ENCODE results near the gene JADE1. TPM values are rescaled to one million over a fixed set of nuclear protein-coding genes. Genes with fewer than 3 reads are reported as not detected.

JADE1 gene
- total RNA-seq, 1 donor from 2014 or later = 9.8 TPM

DNA sequence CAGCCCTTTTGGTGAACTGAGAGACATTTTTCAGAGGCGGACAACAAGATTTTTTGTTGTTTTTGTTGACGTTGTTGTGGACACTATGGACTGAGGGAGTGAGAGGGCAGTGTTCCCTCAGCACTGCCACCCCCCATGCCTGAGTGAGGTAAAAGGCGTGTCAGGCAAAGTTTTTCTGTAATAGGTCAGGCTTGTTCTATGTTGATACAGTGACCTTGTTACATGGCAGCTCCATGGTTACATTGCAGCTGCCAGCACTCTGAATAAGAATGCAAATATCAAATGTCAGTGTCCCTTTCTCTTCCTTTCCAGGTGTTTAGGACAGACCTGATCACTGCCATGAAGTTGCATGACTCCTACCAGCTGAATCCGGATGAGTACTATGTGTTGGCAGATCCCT is 36.6 kb downstream of the JADE1 start:
- no peak for ATAC-seq

DNA sequence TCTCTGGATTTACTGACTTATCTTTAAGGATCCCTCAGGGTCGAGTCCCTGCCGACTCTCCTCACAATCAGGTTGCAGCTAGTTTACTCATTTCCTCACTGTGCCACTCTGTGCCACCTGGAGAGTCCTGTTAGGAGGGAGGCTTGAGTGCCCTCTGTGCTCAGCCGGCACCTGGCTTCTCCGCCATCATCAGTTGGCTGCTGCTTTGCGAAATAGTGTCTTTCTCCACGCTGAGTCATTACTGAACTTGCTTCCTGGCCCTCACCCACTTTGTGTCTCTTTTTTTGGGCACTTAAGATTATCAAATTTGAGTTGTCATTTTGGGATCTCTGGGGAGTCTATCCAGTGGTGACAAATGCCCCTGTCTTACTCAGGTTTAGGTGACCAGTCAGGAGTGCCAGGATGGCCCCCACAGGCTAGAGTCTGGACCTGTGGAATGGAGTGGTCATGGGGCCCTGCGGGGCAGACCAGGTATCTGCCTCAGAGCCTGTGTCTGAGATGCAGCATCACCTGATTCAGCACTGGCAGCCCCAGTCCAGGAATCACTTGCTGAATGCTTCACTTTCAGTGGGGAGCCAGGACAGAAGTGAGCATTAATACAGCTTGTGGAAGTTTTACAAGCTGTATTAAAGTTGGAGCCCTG is 37.7 kb downstream of the JADE1 start:
- no peak for ATAC-seq

DNA sequence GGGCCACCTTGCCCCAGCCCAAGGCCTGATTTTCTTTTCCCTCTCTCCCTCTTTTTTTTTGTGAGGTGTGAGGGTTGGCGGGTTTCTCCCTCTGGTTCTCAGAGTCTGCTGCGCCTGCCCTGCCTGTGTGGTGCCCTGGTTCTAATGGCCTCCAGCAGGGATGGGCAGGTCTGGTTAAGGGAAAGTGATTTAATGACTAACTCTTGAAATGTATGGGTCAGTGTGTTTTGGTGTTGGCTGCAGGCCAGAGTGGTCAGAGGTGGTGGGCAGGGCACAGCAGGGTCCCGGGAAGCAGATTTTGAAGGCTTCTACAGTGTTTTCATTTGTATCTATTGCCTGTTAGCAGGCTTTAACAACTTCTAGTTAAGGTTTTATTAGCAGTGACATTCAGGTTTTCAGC is 39.0 kb downstream of the JADE1 start:
- ATAC-seq = no peak

- ATAC-seq = no peak
These were observed 40.8 kb downstream of the JADE1 start for GRCh38 chr4:128850252-128850651.

DNA sequence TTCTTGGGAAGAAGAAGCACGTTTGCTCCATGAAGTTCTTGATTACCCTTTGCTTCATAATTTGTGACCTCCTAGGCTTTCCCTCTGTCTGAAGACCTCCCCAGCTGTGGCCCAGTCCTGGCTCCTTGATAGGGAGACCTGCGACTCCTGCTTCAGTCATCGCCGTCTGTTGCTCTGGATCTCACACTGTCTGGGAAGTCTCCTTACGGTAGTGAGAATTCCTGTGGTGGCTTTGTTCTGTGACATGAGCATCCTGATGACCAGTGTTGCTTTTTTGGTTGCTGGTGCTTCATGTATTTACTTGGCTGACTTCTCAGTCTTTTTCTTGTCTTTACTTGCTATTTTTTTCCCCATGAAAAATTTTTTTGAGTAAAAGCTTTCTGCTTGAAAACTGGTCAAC is 44.2 kb downstream of the JADE1 start:
- ATAC-seq = no peak

DNA sequence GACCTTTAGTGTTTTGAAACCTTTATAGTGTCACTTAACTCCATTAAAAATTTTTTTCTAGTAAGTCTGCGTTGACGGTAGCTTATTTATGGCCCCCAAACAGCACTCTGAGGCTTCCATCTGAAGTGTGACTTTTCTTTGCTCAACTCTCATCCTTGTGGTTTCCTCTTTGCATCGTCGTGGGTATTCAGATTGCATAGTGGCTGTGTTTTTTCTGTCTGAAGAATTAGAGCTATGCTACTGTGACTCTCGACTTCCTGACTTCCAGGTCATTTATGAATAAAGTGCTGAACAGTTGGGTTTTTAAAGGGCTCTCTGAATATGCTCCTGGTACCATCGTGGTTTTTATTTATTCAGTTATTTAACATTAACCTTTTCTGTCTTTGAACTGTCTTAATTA is 44.9 kb downstream of the JADE1 start:
- ATAC-seq = no peak

DNA sequence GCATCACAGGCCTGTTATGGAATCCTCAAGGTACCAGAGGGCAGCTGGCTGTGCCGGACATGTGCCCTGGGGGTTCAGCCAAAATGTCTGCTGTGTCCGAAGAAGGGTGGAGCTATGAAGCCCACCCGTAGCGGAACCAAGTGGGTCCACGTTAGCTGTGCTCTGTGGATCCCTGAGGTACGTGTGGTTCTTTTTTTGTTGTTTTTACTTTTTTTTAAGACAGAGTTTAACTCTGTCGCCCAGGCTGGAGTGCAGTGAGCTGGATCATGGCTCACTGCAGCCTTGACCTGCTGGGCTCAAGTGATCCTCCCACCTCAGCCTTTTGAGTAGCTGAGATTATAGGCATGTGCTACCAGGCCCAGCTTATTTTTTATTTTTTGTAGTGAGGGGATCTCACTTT is 46.1 kb downstream of the JADE1 start:
- no peak for ATAC-seq

DNA sequence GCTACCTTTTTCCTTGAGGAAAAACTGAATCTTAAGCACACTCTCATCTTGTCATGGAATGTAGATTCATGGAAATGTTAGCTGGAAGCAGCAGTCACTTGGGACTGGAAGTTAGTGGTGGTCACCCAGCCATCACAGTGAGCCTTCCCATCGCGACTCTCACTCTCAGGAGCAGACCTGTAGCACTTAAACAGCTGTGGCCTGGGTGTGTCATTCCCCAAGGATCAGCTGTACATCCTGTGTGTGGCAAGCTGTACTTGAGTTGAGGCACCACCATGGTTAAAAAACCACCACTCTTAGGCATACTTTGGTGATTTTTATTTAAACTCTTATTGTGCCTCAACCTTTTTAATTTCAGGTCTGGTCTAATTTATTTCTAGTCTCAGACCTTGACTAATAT is 46.7 kb downstream of the JADE1 start:
- ATAC-seq = no peak

GRCh38 chr4:128858879-128859671 is 49.6 kb downstream of the JADE1 start:
- no peak for ATAC-seq

GRCh38 chr4:128859887-128860677 is 50.6 kb downstream of the JADE1 start:
- ATAC-seq = no peak

DNA sequence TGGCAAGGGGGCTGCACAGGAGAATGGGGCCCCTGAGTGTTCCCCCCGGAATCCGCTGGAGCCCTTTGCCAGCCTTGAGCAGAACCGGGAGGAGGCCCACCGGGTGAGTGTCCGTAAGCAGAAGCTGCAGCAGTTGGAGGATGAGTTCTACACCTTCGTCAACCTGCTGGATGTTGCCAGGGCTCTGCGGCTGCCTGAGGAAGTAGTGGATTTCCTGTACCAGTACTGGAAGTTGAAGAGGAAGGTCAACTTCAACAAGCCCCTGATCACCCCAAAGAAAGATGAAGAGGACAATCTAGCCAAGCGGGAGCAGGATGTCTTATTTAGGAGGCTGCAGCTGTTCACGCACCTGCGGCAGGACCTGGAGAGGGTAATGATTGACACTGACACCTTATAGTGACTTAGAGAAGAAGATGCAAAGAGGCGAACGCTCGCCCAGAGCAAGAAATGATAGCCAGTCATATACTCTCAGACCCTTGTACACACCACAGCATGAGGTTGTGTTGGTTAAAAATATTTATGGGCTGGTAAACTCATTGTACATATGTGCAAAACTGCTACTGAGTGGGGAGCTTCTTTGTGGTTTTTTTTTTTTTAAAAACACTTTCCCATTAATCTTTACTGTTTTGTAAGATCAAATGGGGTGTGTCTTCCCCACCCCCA is 52.5 kb downstream of the JADE1 start:
- ATAC-seq = no peak

DNA sequence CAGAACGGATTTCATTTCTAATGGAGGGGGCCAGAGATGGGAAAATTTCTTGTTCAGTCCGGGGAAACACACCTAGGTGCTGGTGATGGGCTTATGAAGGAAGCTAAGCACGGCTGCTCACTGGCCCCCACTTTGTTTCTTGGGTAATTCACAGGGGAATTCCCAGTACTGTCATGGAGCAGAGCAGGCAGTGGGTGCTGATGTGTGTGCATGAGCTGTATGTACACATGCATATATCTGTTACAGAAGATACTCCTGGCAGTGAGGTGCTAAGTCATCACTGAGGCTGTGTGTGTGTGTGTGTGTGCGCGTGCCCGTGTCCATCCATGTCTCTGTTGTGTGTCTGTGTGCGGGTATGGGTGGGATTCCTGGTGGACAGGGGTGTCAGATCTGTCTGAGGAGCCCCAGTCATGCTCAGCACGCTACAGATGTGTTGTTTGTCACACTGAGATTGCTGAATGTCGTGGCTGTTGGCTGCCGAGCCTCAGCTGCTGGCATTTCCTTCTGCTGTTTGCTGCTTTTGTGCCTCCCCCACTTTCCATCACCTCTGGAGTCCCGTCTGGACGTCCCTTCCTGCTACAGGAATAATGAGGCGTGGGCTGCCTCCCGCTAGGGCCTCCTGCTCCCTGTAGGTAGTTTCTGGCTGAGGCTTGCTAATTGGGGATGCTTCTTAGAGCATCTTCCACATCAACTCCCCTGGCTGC is 53.3 kb downstream of the JADE1 start:
- ATAC-seq = no peak

DNA sequence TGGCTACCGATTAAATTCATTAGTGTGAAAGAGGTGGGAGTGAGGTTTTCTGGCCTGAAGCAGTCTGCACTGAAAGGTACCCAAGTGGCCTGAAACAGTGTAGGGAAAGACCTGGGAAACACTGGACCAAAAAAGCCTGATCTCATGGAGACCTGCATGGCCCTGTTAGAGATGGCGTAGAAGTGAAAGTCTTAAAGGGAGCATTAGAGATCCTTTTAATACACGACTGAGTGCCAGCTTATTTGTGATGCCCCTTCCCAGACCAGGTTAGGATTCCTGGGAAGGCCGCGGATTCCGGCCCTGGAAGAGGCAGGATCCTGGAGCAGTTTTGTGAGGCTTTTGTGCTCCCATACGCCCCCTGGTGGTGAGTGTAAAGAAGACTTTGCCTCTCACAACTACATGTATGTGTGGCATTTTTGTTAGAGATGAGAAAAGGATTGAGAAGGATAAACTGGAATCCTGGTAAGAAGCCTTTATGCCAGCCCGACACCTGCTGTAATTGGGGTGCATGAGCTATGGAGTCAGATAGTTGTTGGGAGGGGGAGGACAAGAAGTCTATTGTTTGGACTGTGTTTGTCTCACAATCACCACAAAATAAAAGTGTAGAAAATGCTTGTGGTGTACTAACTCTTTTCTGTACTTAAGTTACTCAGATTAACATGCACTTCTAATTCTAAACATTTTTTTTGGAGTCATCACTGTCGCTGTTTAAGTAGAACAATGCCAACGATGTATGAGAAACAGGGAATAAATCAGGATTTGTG is 54.0 kb downstream of the JADE1 start:
- peak; percentile 59 for ATAC-seq

DNA sequence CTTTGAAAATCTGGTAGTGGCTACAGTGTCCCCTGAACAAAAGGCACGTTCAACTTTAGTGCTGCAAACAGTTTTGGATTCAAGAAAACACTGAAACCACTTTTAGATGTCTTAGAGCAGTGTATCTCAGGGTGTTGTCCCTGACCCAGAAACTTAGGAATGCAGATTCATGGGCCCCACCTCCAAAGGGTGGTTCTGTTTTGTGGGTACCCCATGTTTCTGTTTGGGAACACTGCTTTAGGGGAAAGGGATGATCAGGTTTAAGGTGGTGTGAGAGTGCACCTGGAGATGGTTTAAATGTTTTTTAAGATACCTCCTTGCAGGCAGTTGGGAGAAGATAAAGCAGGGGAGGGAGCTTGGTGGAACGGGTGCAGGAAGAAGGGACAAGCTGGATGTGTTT is 55.6 kb downstream of the JADE1 start:
- ATAC-seq = no peak

- ATAC-seq = no peak
These were observed 56.8 kb downstream of the JADE1 start for GRCh38 chr4:128866269-128866668.

GRCh38 chr4:128866691-128867090 is 57.2 kb downstream of the JADE1 start:
- no peak for ATAC-seq

DNA sequence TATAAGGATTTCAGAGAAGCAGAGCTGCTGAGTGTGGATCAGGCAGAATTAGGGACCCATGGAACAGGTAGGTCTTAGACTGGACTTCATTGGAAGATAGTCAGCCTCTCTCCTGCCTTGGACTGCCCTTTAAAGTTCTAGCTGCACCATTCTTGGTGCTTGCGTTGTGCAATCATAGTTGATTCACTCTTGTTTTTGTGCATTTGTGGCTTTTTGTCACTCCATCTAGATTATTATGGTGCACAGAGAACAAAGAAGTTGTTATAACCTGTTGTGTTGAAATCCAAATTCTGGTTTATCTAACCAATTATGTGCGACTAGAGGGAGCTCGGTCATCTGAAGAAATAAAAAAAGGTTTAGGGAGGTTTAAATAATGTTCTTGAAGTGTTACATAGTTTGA is 59.3 kb downstream of the JADE1 start:
- ATAC-seq = no peak

- no peak for ATAC-seq
These were observed 60.4 kb downstream of the JADE1 start for GRCh38 chr4:128869776-128870509.

DNA sequence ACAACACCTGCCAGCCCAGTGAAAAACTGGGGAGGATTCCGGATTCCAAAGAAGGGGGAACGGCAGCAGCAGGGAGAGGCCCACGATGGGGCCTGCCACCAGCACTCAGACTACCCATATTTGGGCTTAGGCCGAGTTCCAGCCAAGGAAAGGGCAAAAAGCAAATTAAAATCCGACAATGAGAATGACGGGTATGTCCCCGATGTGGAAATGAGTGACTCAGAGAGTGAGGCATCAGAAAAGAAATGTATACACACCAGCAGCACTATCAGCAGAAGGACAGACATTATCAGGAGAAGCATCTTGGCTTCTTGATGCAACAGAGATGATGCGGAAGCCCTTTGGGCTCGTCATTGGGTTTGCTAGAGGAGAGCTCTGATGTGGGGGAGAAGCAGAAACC is 62.4 kb downstream of the JADE1 start:
- no peak for ATAC-seq

- ATAC-seq = no peak
These were observed 66.7 kb downstream of the JADE1 start for GRCh38 chr4:128876200-128876599.

DNA sequence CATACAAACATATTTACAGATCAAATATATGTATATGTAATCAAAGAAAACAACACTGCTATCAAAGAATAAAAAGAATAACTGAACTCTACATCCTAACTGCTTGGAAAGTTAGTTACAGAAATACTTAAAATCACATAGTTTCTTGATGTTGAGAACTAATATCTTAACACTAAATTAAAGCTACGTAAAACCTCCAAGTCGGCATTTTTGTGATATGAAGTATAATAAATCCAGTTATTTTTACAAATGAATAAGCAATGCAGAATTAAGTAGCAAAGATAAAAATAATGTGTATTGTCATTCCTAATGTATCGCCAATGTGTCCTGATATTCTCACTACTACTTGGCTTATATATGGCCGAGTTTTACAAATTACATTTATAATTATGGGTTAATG is 68.4 kb downstream of the JADE1 start:
- no peak for ATAC-seq
